Adrenal gland (tissue), 12 donors: ENCODE measurements around the gene RIN2. TPM values are rescaled to one million over a fixed set of nuclear protein-coding genes. Genes with fewer than 3 reads are reported as not detected.

Experiments
- DNase-seq, 7 donors: peaks; one replicate each; pipeline ENCODE4 v3.0.0-alpha.2; 2019 to 2020
- H3K27ac ChIP-seq, 5 donors: fragments of 200-600 bp; sonication (generic) in 4 of 5; 1 replicate in 3 of 5; 2 replicates in 2 of 5; pipeline versions ENCODE4 v1.5.1 to v1.8.0; 2016 to 2020; ENCODE audit warnings: mild to moderate bottlenecking in 1 of 5
- H3K27me3 ChIP-seq: fragments of 200-600 bp; 2 replicates; pipeline ENCODE4 v1.8.0; 2021
- H3K36me3 ChIP-seq, 2 donors: fragments of 200-600 bp; replicated peaks in 1 of 2; 1 replicate in 1 of 2; 2 replicates in 1 of 2; pipeline versions ENCODE4 v1.5.1 to v1.8.0; 2018 to 2022
- H3K4me1 ChIP-seq, 2 donors: fragments of 200-600 bp; replicated peaks in 1 of 2; 1 replicate in 1 of 2; 2 replicates in 1 of 2; pipeline versions ENCODE4 v1.5.1 to v1.8.0; 2018 to 2021
- H3K4me3 ChIP-seq, 4 donors: fragments of 200-600 bp; sonication (generic) in 3 of 4; one replicate each; pipeline ENCODE4 v1.5.1; 2016 to 2018
- H3K9me3 ChIP-seq, 3 donors: fragments of 200-600 bp; sonication (generic) in 1 of 3; replicated peaks in 1 of 3; 1 replicate in 2 of 3; 2 replicates in 1 of 3; pipeline versions ENCODE4 v1.5.1 to v1.8.0; 2016 to 2021
- POLR2A ChIP-seq, 2 donors: fragments of 450-650 bp; IDR thresholded peaks; one replicate each; pipeline ENCODE4 v1.6.1; 2017; ENCODE audit warnings: antibody characterized with exemption in 2 of 2, mild to moderate bottlenecking in 2 of 2, moderate library complexity in 1 of 2
- WGBS, 4 donors: extraction: QIAGEN DNeasy Blood & Tissue Kit in 2 of 4; methylation state at CpG; one replicate each; pipeline versions ENCODE4 v1.1.5 to v1.1.7; 2013 to 2017; 5-methylcytosine and 5-hydroxymethylcytosine counted together
- intact Hi-C, 2 donors: fragments of 100-400 bp; cut with DNase I; formaldehyde crosslinking; loops; one replicate each; pipeline versions ENCODE4 v1.14.1 to v1.15.0; 2022 to 2023
- polyA plus RNA-seq, 3 donors: library from polyadenylated mRNA; stranded (reverse); fragments of 200-250 nt in 2 of 3; fragments of 350-450 nt in 1 of 3; fragmentation: Illumina TruSeq in 1 of 3; extraction: RNeasy Lipid Tissue Mini Kit (QIAGEN cat#74804) in 1 of 3; gene quantifications; one replicate each; pipeline ENCODE4 v1.2.3, GENCODE V29; 2013 to 2014
- total RNA-seq, 9 donors: library from RNA; depleted of rRNA in 4 of 9; stranded (reverse); fragments of >200 nt in 4 of 9; fragments of 120-200 nt in 1 of 9; fragmentation: NEBNext Ultra II Directional in 1 of 9; extraction: Animal tissue kit (Norgen Biotek cat#: 25700) in 1 of 9; gene quantifications; one replicate each; pipeline versions ENCODE4 v1.1.0 to v1.2.4, GENCODE V29; 2013 to 2023
- TF ChIP-seq, protein P1 (sequence below), 6 experiments: fragments of 450-650 bp in 4 of 6; fragments of 200-600 bp in 2 of 6; sonication (generic) in 1 of 6; IDR thresholded peaks; 1 replicate in 5 of 6; 2 replicates in 1 of 6; pipeline versions ENCODE4 v1.5.1 to v1.8.0; 2016 to 2021; ENCODE audit warnings: antibody characterized with exemption in 6 of 6, mild to moderate bottlenecking in 2 of 6, moderate library complexity in 1 of 6
- donor health status: healthy with polysubstance abuse.
- donor health status: Bipolar disorder and iron deficiency.
- donor health status: DM: yes; HTN: yes; CAD: no.
- donor health status: DM: no; HTN: no; CAD: no.
- donor health status: DM: no; HTN: no; CAD: no.
- donor health status: DM: yes; HTN: yes; CAD: no.

Gene RIN2
- total and polyA plus RNA-seq, 12 donors, result 6.9 to 68.8 (median 40.6) TPM

DNA sequence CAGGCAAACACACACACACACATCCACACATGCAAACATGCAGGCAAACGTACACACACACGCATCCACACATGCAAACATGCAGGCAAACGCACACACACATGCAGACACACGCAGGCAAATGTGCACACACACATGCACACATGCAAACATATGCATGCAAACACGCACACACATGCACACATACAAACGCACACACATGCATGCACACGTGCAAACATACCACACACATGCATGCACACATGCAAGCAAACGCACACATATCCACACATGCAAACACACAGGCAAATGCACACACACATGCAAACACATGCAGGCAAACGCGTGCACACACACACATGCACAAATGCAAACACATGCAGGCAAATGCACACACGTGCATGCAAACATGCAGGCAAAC, 46.9 kb upstream of the RIN2 start:
- Histone ChIP-seq H3K4me3 (no peak overlapping the region), H3K9me3 (no peaks in the 10 kb centered on the region), H3K4me1 (no peaks in the 10 kb centered on the region), H3K36me3 (no peaks in the 10 kb centered on the region), H3K27me3 (no peaks in the 10 kb centered on the region), H3K27ac (no peak overlapping the region)
- intact Hi-C loops, result no loop called here
- DNase-seq, result no peak
- TF ChIP-seq, protein P1, sequence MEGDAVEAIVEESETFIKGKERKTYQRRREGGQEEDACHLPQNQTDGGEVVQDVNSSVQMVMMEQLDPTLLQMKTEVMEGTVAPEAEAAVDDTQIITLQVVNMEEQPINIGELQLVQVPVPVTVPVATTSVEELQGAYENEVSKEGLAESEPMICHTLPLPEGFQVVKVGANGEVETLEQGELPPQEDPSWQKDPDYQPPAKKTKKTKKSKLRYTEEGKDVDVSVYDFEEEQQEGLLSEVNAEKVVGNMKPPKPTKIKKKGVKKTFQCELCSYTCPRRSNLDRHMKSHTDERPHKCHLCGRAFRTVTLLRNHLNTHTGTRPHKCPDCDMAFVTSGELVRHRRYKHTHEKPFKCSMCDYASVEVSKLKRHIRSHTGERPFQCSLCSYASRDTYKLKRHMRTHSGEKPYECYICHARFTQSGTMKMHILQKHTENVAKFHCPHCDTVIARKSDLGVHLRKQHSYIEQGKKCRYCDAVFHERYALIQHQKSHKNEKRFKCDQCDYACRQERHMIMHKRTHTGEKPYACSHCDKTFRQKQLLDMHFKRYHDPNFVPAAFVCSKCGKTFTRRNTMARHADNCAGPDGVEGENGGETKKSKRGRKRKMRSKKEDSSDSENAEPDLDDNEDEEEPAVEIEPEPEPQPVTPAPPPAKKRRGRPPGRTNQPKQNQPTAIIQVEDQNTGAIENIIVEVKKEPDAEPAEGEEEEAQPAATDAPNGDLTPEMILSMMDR (IDR thresholded peaks at IDR 0.05), result no peak
- no peak for TF ChIP-seq POLR2A (IDR thresholded peaks at IDR 0.05)
- WGBS, 4 donors, result 73 to 85% (median 81%) methylated on average over 5 to 11 of the region's 11 CpGs

DNA sequence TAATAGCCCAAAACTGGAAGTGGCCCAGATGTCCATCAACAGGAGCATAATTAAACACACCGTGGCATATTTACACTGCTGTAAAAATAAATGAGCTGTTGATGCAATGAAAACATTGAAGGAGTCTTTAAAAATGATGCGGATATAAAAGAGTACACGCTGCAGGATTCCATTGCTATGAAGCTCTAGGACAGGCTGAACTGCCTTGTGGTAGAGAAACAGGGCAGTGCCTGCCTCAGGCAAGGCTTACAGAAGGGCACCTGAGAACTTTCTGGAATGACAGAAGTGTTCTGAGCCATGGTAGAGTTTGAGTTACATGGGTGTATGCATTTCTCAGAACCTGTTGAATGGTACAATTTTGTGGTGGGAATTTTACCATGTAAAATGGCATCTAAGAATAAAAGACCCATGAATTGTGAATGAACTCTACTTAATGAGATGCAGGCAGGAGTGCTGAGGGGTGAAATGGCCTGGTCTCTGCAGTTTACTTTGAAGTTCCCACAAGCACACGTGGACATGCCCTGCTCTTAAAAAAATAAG, 45.3 kb upstream of the RIN2 start:
- Histone ChIP-seq H3K27me3 (no peaks in the 10 kb centered on the region), H3K36me3 (no peaks in the 10 kb centered on the region), H3K4me1 (no peaks in the 10 kb centered on the region), H3K9me3 (no peaks in the 10 kb centered on the region), H3K27ac (no peak overlapping the region), H3K4me3 (no peak overlapping the region)
- DNase-seq, result no peak
- WGBS, 4 donors, result 75 to 87% (median 86%) methylated on average over 4 of the region's 4 CpGs
- intact Hi-C loops, result no loop called here
- TF ChIP-seq, protein P1 (IDR thresholded peaks at IDR 0.05), result no peak
- no peak for TF ChIP-seq POLR2A (IDR thresholded peaks at IDR 0.05)

DNA sequence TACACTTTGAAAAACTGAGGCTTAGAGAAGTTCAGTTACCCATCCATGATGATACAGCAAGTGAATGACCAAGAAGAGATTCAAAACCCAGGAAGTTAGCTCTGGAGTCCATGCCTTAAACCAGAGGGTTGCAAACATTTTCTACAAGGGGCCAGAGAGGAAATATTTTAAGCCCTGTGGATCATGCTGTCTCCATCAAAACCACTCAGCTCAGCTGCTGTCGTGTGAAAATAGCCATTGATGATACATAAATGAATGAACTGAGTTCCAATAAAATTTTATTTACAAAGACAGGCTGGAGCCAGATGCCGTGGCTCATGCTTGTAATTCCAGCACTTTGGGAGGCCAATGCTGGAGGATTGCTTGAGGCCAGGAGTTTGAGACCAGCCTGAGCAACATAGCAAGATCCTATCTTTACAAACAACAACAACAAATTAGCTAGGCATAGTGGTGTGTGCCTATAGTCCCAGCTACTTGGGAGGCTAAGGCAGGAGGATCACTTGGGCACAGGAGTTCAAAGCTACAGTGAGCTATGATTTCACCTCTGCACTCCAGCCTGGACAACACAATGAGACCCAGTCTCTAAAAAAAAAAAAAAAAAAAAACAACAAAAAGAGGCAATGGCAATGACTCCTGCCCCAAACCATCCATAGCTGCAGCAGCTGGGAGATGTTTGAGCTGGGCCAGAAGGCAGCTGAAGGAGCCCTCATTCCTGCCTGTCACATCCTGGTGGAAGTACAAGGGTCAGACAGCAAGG, 44.1 kb upstream of the RIN2 start:
- WGBS, 4 donors, result 71 to 92% (median 87%) methylated on average over 2 of the region's 2 CpGs
- H3K4me1 ChIP-seq, result no peaks in the 10 kb centered on the region
- no peaks in the 10 kb centered on the region for H3K36me3 ChIP-seq
- no peak overlapping the region for H3K4me3 ChIP-seq
- no peaks in the 10 kb centered on the region for H3K9me3 ChIP-seq
- no peak for DNase-seq
- H3K27ac ChIP-seq, result no peak overlapping the region
- intact Hi-C loops, result no loop called here
- TF ChIP-seq POLR2A (IDR thresholded peaks at IDR 0.05), result no peak
- TF ChIP-seq, protein P1 (IDR thresholded peaks at IDR 0.05), result no peak
- no peaks in the 10 kb centered on the region for H3K27me3 ChIP-seq

DNA sequence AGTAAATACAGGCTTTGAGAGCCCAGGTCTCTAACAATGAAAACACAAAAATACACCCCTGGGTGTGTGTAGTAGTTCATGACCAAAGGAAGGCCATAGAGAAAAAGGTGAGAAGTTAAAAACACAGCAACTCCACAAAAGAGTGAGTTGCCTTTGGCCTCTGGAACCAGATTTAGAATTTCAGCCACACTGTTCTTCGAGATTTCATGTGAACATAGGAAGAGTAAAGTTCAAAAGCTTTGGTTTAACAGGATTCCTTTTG, 43.5 kb upstream of the RIN2 start:
- TF ChIP-seq, protein P1 (IDR thresholded peaks at IDR 0.05), result no peak
- TF ChIP-seq POLR2A (IDR thresholded peaks at IDR 0.05), result no peak
- no peak overlapping the region for H3K27ac ChIP-seq
- H3K9me3 ChIP-seq, result no peaks in the 10 kb centered on the region
- H3K4me3 ChIP-seq, result no peak overlapping the region
- no peaks in the 10 kb centered on the region for H3K4me1 ChIP-seq
- H3K36me3 ChIP-seq, result no peaks in the 10 kb centered on the region
- 68 to 77% (median 71%) methylated on average over 1 of the region's 1 CpG for WGBS, 4 donors
- no peak for DNase-seq
- no peaks in the 10 kb centered on the region for H3K27me3 ChIP-seq
- intact Hi-C loops, result no loop called here
